Endothelial cell of hepatic sinusoid (primary cell): ENCODE data around the gene TUBB3.

Experiments
- in situ Hi-C: cut with HindIII; loops from 2 replicates; pipeline ENCODE4 v1.10.0; 2017; ENCODE audit warnings: low sequenced_read_pairs

The TUBB3 gene

GRCh38 chr16:89936508-89936907, 13.4 kb downstream of the TUBB3 start:
- in situ Hi-C loops: no loop called here

GRCh38 chr16:89936981-89937380, 13.8 kb downstream of the TUBB3 start:
- in situ Hi-C loops: no loop called here

- in situ Hi-C loops: no loop called here
Measured at GRCh38 chr16:89938175-89938885, 15.2 kb downstream of the TUBB3 start.

GRCh38 chr16:89944773-89945172, 21.6 kb downstream of the TUBB3 start:
- in situ Hi-C loops: no loop called here

- in situ Hi-C loops: no loop called here
Measured at GRCh38 chr16:89945654-89946053, 22.5 kb downstream of the TUBB3 start.

- in situ Hi-C loops: no loop called here
Measured at GRCh38 chr16:89946515-89946914, 23.4 kb downstream of the TUBB3 start.

- in situ Hi-C loops: no loop called here
Measured at GRCh38 chr16:89949121-89949742, 26.1 kb downstream of the TUBB3 start.

- in situ Hi-C loops: no loop called here
Measured at GRCh38 chr16:89949756-89950155, 26.6 kb downstream of the TUBB3 start.

GRCh38 chr16:89951509-89951908, 28.4 kb downstream of the TUBB3 start:
- in situ Hi-C loops: no loop called here

GRCh38 chr16:89952049-89952448, 28.9 kb downstream of the TUBB3 start:
- in situ Hi-C loops: no loop called here

- in situ Hi-C loops: no loop called here
Measured at GRCh38 chr16:89952551-89952950, 29.4 kb downstream of the TUBB3 start.

- in situ Hi-C loops: no loop called here
Measured at GRCh38 chr16:89953671-89954406, 30.7 kb downstream of the TUBB3 start.

GRCh38 chr16:89954462-89954861, 31.3 kb downstream of the TUBB3 start:
- in situ Hi-C loops: no loop called here

- in situ Hi-C loops: no loop called here
Measured at GRCh38 chr16:89955001-89955685, 32.0 kb downstream of the TUBB3 start.

- in situ Hi-C loops: no loop called here
Measured at GRCh38 chr16:89956505-89957215, 33.5 kb downstream of the TUBB3 start.

- in situ Hi-C loops: no loop called here
Measured at GRCh38 chr16:89957216-89957785, 34.2 kb downstream of the TUBB3 start.

- in situ Hi-C loops: no loop called here
Measured at GRCh38 chr16:89958068-89958467, 34.9 kb downstream of the TUBB3 start.

GRCh38 chr16:89958596-89958995, 35.5 kb downstream of the TUBB3 start:
- in situ Hi-C loops: no loop called here

GRCh38 chr16:89960966-89961365, 37.8 kb downstream of the TUBB3 start:
- in situ Hi-C loops: no loop called here

- in situ Hi-C loops: no loop called here
Measured at GRCh38 chr16:89961920-89962319, 38.8 kb downstream of the TUBB3 start.
